GM21367 (cell line): ENCODE results near the gene FADS2.

Source experiments
- ATAC-seq: cut with Tn5 transposase; IDR thresholded peaks from one replicate; pipeline ENCODE4 v1.9.1; 2021; ENCODE audit not compliant: unreplicated experiment

The FADS2 gene

DNA sequence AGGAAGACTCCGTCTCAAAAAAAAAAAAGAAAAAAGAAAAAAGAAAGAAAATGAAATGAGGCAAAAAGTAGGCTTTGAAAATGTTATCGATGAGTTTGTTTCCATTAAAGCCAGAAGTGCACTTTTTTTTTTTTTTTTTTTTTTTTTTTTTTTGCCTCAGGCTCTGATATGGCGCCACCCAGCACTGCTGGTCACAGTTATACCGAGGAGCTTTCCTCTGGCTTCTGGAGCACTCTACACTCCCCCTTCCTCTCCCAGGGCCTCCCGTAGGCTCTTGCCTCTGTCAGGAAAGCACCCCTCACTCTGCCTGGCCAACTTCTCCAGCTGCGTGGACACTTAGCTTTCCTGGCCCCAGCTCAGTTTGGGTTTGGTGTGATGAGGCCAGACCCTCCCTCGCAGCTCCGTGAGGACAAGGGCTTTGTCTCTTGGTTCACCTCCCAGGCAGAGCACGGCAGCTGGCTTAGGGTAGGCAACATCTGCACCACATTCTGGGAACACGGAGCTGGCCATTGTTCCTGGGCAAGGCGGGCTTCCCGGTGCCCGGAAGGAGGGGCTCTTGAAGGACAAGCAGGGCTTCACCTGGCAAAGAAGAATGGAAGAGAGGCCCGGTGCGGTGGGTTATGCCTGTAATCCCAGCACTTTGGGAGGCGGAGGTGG, 16.9 kb downstream of the FADS2 start:
- ATAC-seq = no peak

DNA sequence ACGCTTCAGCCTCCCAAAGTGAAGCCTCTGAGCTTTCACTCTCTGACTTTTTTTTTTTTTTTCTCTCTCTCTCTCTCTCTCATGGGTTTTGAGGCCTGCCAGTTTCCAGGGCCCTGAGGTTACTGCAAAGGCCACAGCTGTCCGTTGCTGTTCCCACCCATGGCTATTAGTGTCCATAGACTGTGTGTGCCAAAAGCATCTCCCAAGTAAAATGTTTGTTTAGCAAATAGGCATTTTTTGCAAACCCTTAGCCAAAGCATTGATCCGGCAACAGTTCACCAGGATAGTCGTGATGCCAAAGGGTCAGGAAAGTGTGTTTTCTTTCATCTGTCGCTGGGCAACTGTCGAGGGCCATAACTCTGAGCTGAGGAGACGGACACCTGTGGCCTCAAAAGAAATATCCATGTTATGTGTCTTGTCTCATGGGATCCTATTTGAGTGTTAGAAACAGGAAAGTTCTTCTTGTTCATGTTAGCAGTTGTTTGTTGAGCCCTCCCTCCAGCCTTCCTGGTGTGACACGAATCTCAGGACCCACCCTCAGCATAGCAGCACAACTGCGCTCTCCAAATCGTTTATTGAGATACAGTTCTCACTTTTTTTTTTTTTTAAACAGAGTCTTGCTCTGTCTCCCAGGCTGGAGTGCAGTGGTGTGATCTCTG, 18.4 kb downstream of the FADS2 start:
- ATAC-seq = no peak

DNA sequence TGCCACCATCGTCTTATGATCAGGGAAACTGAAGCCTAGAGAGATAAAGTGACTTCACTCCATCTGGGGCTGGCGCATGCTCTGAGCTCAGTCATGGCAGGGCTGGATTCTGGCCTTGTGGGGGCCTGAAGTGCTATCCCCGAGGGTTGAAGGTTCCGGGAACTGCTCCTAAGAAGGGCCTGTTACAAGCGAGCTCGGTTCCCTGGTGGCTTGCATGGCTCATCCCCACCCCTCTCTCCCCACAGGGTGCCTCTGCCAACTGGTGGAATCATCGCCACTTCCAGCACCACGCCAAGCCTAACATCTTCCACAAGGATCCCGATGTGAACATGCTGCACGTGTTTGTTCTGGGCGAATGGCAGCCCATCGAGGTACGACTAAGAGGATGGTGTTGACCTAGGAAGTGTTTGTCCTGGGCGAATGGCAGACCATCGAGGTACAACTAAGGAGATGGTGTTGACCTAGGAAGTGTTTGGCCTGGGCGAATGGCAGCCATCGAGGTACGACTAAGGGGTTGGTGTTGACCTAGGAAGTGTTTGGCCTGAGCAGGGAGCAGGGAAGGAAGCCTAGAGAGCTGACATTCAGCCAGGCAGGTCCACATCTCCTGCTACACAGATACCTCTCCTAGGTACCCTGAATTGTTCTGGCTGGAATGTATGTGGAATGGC, 19.9 kb downstream of the FADS2 start:
- ATAC-seq = no peak

DNA sequence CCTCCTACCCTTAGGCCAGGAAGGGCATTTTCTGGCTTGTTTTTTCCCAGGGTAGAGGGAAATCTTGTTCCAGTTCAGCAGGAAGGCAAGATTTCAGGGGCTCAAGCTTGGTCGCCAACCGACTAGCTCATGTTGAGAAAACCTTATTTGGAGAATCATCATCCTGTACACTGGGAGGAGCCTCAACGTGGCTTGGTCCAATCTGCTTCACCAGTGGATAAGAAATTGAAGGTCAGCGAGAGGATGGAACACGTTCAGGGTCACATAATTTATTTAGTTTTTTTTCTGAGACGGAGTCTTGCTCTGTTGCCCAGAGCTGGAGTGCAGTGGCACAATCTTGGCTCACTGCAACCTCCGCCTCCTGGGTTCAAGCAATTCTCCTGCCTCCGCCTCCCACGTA, 20.5 kb downstream of the FADS2 start:
- no peak for ATAC-seq

DNA sequence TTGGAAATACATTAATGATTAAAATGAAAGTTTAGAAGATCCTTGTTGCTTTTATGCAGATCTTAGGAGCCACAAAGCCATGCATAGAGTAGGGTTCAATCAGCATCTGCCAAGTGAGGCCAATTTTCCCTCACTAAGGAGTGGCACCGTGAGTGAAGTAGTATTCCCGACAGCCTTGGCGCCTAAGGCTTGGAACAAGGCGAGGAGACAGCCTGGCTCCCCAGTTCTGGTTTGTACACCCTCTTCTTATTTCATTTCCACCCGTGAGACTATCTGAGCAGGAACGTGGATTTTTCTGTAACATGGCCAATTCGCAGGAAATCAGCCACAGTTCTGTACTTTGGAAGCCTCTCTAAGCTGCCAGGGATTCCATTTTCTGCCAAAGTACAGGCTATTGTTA, 22.6 kb downstream of the FADS2 start:
- ATAC-seq = no peak

DNA sequence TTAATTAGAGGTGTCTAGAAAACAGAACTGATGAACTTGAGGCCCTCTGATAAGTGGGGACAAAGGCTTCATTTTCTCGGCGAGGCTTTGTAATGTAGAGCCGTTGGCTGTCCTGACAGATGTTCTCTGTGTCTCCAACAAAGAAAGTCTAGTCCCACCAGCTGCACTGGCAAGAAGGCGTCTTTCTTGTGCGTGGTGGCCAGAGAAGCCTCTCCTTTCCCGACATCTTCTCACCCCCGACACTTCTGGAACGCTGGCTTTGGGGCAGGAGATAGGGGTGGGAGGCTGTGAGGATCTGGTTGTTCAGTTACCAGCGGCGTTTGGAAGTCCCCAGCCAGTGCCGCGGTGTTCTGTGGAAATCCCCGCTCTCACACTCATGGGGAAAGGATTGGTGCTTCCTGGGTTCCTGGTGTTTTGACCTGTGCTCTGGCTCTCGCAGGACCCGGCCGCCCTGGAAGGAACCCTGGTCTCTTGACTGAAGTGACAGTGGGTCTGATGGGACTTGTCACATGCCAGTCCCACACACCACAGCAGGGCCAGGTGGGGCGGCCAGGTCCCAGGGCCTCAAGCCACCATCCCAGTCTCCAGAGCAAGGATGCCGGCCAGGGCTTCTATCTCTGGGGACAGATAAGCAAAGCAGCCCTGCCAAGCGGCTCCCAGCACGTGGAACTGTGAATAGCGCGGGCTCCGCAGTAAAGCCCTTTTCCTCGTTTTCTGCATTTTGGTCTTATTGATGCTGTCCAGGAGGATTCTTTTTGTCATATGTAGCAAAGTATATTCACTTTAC, 23.2 kb downstream of the FADS2 start:
- no peak for ATAC-seq

DNA sequence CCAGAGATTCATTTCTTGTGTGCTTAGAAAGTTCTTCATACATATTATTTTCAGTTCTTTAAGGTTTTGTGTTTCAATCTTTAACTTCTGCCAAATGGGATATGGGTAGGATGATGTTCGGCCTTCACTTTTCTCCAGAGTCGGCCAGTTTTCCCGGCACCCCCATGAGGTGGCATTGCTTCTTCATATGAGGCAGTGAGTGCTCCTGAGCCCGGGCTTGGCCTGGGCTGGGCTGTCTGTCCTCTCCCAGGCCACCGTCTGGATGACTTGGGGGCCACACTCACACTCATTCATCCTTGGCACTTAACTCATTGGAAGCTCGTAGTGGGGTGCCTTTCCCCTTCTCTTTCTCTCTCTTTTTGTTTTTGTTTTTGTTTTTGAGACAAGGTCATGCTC, 23.8 kb downstream of the FADS2 start:
- ATAC-seq = no peak

DNA sequence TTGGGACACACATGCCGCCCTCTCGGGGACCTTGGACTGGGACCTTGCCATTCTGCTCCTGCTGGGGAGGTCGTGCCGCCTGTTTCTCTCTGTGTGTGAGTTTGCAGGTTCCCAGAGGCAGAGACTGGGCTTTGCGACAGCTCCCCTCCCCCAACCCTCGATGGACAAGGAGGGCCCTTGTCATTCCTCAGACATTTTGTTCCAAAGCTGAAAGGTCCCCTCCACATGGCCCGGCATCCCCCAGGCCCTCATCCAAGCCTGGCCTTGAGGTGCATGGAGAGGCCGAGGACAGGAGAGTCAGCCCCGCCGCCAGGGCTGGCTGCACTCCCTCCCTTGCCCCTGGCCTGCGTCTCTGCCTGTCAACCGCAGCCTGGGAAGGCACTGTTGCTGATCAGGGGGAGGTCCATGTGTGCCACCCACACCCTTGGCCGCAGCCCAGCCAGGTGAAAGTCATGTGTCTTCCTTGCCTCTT, 25.6 kb downstream of the FADS2 start:
- no peak for ATAC-seq

DNA sequence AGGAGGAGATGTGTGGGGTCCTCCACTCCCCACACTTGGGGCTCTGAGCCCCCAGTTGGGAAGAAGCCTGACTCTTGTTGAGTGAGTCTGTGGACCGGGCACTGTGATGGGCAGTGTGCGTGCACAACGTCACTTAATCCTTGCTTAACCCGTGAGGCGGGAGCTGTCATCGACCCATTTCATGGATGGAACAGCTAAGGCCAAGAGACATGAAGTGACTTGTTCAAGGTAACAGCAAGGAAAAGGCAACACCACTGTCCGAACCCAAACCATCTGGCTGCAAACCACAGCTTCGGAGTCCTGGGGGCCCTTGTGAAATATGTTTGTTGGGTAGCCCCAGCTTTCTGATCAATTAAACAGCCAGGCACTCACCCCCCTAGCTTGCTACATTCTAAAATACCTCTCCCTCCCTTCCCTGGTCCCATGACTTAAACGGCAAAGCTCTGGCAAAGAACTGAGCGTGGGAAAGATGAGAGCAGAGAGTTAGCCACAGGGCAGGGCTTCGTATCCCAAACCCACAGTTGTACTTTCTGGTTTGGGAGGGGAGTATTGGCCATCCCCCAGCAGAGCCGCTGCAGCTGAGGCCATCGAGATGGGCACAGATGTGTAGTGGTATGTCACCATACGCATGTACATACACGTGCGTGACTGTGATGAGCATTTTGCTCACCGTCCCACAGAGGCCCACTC, 26.3 kb downstream of the FADS2 start:
- no peak for ATAC-seq

DNA sequence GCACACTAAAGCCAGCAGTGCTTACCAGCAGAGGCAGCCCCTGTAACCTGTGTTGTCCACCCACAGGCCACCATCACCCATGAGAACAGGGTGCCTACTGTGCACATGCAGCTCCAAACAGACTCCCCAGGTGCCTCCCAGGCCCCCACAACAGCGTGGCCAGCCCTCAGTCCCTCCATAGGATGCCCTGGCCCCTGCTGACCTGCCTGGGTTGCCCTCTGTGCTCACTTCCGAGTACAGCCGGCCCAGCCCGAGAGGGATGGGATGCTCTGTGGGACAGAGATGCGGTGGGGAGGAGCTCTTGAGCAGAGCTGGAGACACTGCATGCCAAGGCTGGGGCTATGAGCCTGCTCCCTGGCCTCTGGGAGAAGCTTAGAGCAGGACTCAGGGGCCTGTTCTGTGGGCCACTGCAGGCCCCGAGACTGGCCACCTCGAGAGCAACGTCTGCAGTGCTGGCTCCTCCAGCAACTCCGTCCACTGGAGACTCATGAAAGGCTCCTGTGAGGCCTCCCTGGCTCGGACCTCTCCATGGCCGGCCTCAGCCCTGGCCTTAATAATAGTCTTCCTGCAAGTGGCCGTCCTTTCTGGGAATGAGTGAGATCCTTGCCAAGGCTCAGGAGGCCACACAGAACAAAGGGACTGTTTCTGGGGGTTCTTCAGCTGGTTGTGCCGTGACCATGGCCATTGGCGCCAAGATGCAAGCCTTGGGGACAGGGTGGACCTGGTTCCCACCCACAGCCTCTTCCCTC, 27.0 kb downstream of the FADS2 start:
- ATAC-seq = no peak

DNA sequence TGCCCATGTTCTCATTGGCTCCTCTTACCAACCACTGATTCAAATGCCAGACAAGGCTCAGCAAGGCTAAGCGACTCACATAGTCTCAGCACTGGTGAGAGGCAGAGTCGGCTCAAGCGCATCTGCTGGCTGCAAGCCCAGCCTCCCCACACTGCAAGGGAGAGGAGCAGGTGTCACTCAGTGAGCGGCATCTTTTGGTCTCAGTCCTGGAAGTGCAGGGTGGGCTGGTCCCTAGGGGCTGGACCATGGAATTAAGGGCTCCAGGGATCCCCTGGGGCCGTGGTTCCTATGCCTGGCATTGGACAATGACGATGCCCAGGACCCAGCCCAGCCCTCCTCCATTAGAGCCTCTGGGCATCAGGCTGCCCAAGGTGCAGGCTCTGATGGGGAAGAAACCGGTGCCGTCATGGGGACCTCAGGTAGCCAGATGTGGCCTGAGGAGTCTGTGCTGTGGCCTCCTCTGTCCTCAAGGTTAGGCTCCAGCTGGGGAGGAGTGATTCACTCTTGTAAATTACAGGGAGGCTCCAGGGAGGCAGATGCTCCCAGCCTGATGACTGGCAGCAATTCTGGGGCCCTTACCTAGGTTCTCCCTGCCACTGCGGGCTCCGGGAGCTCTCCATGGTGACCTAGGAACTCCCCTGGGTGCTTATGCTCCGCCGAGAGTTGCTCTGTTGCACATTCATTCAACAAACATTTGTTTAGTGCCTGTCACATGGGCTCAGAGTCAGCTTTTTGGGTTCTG, 28.0 kb downstream of the FADS2 start:
- no peak for ATAC-seq

DNA sequence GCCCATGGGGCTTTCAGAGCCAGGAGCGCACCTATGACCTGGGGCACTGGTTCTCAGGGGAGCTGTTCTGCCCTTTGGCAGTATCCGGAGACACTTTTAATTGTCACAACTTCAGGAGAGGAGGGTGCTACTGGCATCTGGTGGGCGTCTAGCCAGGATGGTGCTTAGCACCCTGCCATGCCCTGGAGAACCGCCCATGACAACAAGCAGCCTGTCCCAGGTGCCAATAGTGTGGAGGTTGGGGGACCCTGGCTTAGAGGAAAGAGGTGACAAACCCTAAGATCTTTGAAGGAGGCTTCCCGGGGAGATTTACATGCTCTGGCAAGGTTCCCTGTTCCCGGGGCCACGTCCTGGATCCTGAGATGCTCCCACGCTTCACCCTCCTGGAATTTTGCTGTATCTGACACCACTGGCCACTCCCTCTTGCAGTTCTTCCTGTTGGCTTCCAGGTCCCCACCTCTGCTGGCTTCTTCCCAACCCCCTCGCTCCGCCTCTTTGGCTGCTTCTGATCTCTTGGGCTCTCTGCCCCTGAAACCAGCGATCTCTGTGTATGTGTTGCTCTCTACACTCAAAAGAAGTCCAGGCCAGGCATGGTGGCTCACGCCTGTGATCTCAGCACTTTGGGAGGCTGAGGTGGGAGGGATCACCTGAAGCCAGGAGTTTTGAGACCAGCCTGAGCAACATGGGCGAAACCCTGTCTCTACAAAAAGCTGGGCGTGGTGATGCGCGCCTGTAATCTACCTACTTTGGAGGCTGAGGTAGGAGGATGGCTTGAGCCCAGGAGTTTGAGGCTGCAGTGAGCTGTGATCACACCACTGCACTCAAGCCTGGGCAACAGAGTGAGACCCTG, 32.2 kb downstream of the FADS2 start:
- no peak for ATAC-seq

DNA sequence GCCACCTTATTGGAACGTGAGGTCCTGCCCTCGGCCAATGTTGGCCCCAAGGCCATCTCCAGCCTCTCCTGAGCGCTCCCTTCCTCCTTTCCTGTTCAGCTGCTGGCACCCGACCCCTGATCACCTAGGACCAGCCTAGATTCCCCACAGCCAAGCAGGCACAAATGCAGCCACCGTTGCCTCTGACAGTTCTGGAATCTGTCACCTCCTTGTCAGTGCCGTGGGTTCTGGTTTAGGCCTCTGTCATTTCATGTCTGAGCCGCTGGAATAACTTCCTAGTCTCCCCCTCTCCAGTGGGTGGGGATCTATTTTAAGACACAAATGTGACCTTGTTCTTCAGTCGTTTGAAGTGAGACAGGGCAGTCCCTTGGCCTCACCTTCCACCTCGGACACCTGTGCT, 33.5 kb downstream of the FADS2 start:
- ATAC-seq = no peak

DNA sequence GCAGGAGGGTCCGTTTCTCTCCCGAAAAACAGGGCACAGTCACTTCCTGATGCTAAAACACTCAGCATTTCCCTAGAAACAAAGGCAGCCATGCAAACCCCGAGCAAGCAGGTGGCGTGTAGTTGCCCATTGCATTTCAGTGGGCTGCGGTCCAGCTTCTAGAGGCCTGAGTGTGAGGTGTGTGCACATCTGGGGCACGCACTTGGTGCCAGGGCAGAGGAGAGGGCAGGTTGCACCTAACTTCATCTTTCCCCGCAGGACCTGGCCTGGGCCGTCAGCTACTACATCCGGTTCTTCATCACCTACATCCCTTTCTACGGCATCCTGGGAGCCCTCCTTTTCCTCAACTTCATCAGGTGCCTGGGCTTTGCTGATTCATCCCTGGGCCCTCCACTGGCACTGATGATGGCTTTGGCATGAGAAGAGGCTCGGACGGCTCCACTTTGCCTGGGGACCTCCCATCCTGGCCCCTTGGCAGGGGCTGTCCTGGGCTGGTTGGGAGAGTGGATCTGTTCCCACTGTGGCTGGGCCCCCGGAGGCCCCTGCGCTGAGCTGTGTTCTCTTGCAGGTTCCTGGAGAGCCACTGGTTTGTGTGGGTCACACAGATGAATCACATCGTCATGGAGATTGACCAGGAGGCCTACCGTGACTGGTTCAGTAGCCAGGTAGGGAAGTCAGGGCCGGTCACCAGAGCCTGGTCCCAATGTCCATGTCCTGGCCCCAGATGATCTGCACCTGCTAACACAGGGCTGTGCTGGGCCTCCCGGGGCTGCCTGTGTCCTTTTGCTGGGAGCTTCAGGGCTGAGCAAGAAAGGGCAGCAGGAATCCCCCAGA, 34.8 kb downstream of the FADS2 start:
- ATAC-seq = no peak

DNA sequence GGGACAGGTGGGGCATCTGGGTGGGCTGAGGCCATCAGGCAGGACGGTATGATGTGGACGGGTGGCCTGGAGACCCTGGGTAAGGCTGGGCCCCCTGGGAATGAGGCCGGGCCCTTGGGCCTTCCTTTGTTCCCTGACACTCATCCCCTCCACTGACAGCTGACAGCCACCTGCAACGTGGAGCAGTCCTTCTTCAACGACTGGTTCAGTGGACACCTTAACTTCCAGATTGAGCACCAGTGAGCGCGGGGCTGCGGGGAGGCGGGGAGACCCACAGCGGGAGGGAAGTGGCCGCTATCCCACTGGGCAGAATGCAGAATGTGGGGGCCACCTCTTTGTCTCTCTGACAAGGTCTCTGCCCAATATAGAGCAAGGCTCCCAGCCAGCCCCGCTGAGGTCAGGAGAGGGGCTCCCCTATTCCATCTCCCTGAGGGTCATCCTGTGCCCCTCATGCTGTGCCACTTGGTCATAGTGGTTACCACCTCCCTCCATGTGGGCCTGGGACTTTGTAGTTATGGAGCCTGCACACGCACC, 35.5 kb downstream of the FADS2 start:
- ATAC-seq = no peak

DNA sequence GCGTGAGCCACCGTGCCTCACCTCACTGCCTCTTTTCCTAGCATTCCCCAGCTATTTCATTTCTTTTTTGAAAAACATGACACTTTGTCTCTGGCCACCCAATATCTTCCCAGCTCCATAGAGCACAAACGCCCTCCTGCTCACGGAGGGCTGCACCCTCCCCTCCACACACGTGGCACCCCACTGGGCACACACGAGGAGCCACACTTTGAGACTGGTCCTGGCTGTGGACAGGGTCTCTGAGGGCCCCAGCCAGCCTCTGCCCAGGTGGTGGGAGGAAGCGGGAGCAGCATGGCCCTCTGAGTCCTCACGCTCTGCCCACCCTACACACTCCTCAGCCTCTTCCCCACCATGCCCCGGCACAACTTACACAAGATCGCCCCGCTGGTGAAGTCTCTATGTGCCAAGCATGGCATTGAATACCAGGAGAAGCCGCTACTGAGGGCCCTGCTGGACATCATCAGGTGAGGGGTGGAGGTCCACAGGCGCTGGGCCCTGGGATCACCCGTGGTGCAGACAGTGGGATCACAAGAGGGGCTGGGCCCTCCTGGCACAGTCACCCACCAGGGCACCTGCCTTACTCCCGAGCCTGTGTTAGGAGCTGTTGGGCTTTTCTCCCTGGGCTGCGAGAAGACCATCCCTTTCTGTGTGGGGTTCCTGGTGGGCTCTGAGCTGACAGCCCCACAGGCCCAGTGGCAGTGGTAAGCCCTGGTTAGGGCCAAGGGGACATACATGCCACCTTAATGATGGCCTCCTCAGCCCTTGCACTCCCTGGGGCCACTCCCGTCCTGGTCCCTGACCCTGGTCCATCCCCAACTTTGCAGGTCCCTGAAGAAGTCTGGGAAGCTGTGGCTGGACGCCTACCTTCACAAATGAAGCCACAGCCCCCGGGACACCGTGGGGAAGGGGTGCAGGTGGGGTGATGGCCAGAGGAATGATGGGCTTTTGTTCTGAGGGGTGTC, 37.0 kb downstream of the FADS2 start:
- ATAC-seq = no peak
